SU-DHL-6 (cell line): ENCODE results near the gene LRRK2.
"Not testable (repeated sequence)": the region's sequence is repeated elsewhere in the genome, so short reads cannot be mapped to it uniquely, and the experiment has no call there.

Source experiments
- H2AFZ ChIP-seq: fragments of 200-600 bp; sonication (generic); 2 replicates; pipeline ENCODE4 v1.6.1; 2014; ENCODE audit warnings: low read depth, mild to moderate bottlenecking, moderate library complexity, mixed read lengths, antibody characterized with exemption, low read length; ENCODE audit not compliant: severe bottlenecking
- H3F3A ChIP-seq: fragments of 200-600 bp; shearing (Covaris generic); 2 replicates; pipeline ENCODE4 v1.6.0; 2016; ENCODE audit warnings: antibody characterized with exemption, mild to moderate bottlenecking; ENCODE audit not compliant: insufficient read depth
- H3K27ac ChIP-seq: fragments of 200-600 bp; sonication (generic); 2 replicates; pipeline ENCODE4 v1.5.1; 2016; ENCODE audit warnings: low read depth, mild to moderate bottlenecking, low read length, moderate library complexity, mixed read lengths
- H3K27me3 ChIP-seq: fragments of 200-600 bp; sonication (generic), shearing (Covaris generic); 2 replicates; pipeline ENCODE4 v1.6.0; 2014; ENCODE audit warnings: mild to moderate bottlenecking, low read length
- H3K36me3 ChIP-seq: fragments of 200-600 bp; sonication (generic); 2 replicates; pipeline ENCODE4 v1.6.1; 2014; ENCODE audit warnings: mild to moderate bottlenecking, low read length, mixed read lengths
- H3K4me2 ChIP-seq: fragments of 300-600, 200-600 bp; shearing (Covaris generic), sonication (generic); 2 replicates; pipeline ENCODE4 v1.6.0; 2014; ENCODE audit warnings: low read length, low read depth, mild to moderate bottlenecking; ENCODE audit not compliant: poor library complexity, severe bottlenecking
- H3K4me3 ChIP-seq: fragments of 200-600 bp; sonication (generic); 2 replicates; pipeline ENCODE4 v1.5.1; 2014; ENCODE audit warnings: antibody characterized with exemption, low read length, mild to moderate bottlenecking, mixed read lengths; ENCODE audit not compliant: insufficient read depth, poor library complexity, severe bottlenecking
- H3K79me2 ChIP-seq: fragments of 200-600 bp; sonication (generic); 2 replicates; pipeline ENCODE4 v1.6.1; 2014; ENCODE audit warnings: mild to moderate bottlenecking, low read length, moderate library complexity; ENCODE audit not compliant: insufficient read depth
- H3K9ac ChIP-seq: fragments of 200-600 bp; sonication (generic); 2 replicates; pipeline ENCODE4 v1.7.0; 2014; ENCODE audit warnings: mild to moderate bottlenecking, low read length
- H3K9me2 ChIP-seq: fragments of 200-600 bp; sonication (generic); replicated peaks from 2 replicates; pipeline ENCODE4 v1.6.1; 2014; ENCODE audit warnings: low read length; ENCODE audit not compliant: insufficient read depth
- H3K9me3 ChIP-seq: fragments of 200-600 bp; sonication (generic); 2 replicates; pipeline ENCODE4 v1.6.1; 2014; ENCODE audit warnings: low read length, mixed read lengths; ENCODE audit not compliant: insufficient read depth
- H4K20me1 ChIP-seq: fragments of 200-600 bp; sonication (generic); 2 replicates; pipeline ENCODE4 v1.6.1; 2014; ENCODE audit warnings: low read depth, mild to moderate bottlenecking, antibody characterized with exemption, low read length, moderate library complexity, mixed read lengths
- CTCF ChIP-seq: fragments of 200-600 bp; sonication (generic); IDR thresholded peaks from one replicate; pipeline ENCODE4 v1.5.1; 2017; ENCODE audit warnings: antibody characterized with exemption, mild to moderate bottlenecking, low read length, moderate library complexity; ENCODE audit not compliant: insufficient read depth, poor library complexity, severe bottlenecking
- EZH2phosphoT487 ChIP-seq: fragments of 200-600 bp; sonication (generic), shearing (Covaris generic); conservative IDR thresholded peaks from 2 replicates; pipeline ENCODE4 v1.6.1; 2018; ENCODE audit warnings: mild to moderate bottlenecking, antibody characterized with exemption, low read length, moderate library complexity, mixed read lengths

LRRK2 gene

GRCh38 chr12:40241741-40242140, 16.9 kb downstream of the LRRK2 start:
- no peak overlapping the region for H3K9ac ChIP-seq
- H2AFZ ChIP-seq: no peak overlapping the region
- no peak for TF ChIP-seq CTCF
- TF ChIP-seq EZH2phosphoT487: no peak
- no peak overlapping the region for H3K4me2 ChIP-seq
- H3K27ac ChIP-seq: no peak overlapping the region
- H3K27me3 ChIP-seq: no peaks in the 10 kb centered on the region
- H3K9me3 ChIP-seq: no peaks in the 10 kb centered on the region
- H3K9me2 ChIP-seq: no peaks in the 10 kb centered on the region
- H3K4me3 ChIP-seq: no peak overlapping the region
- H3K79me2 ChIP-seq: no peaks in the 10 kb centered on the region
- H3K36me3 ChIP-seq: no peaks in the 10 kb centered on the region
- H4K20me1 ChIP-seq: no peaks in the 10 kb centered on the region
- H3F3A ChIP-seq: no peaks in the 10 kb centered on the region

- H3K9me3 ChIP-seq, H3K27ac ChIP-seq, H3K9me2 ChIP-seq, H4K20me1 ChIP-seq, H3K27me3 ChIP-seq, H3K9ac ChIP-seq, H3K36me3 ChIP-seq, H3F3A ChIP-seq, H3K4me3 ChIP-seq, H3K4me2 ChIP-seq, H3K79me2 ChIP-seq, H2AFZ ChIP-seq: not testable (repeated sequence)
Observed at GRCh38 chr12:40244526-40245156, 19.8 kb downstream of the LRRK2 start.

GRCh38 chr12:40248034-40248433, 23.2 kb downstream of the LRRK2 start:
- H3K4me3 ChIP-seq: no peak overlapping the region
- no peaks in the 10 kb centered on the region for H3K9me3 ChIP-seq
- H2AFZ ChIP-seq: peak overlapping the region; percentile 57
- H3K79me2 ChIP-seq: no peaks in the 10 kb centered on the region
- H3K4me2 ChIP-seq: peak overlapping the region; percentile 35
- H3K9me2 ChIP-seq: no peaks in the 10 kb centered on the region
- TF ChIP-seq CTCF: no peak
- no peaks in the 10 kb centered on the region for H3K27me3 ChIP-seq
- H4K20me1 ChIP-seq: no peaks in the 10 kb centered on the region
- H3F3A ChIP-seq: no peaks in the 10 kb centered on the region
- H3K9ac ChIP-seq: no peak overlapping the region
- H3K36me3 ChIP-seq: no peaks in the 10 kb centered on the region
- no peak overlapping the region for H3K27ac ChIP-seq

GRCh38 chr12:40248585-40249297, 23.9 kb downstream of the LRRK2 start:
- Histone ChIP-seq H3K27ac (no peak overlapping the region), H3K9me2 (no peaks in the 10 kb centered on the region), H3K9me3 (no peaks in the 10 kb centered on the region), H3K27me3 (no peaks in the 10 kb centered on the region), H3K9ac (no peak overlapping the region), H2AFZ (peak overlapping the region; percentile 57), H3K36me3 (no peaks in the 10 kb centered on the region; the same call in 1 of the 2 replicates), H3K4me2 (peak overlapping the region; percentile 35), H3F3A (no peaks in the 10 kb centered on the region), H3K79me2 (no peaks in the 10 kb centered on the region), H3K4me3 (no peak overlapping the region), H4K20me1 (no peaks in the 10 kb centered on the region)
- TF ChIP-seq CTCF: no peak
- no peak for TF ChIP-seq EZH2phosphoT487

GRCh38 chr12:40250652-40251051, 25.9 kb downstream of the LRRK2 start:
- not testable (repeated sequence) for H3K9me3 ChIP-seq, H3K4me3 ChIP-seq, H3K36me3 ChIP-seq, H3K4me2 ChIP-seq, H3K9ac ChIP-seq, H3K27me3 ChIP-seq, H3K9me2 ChIP-seq, H3K79me2 ChIP-seq, H3F3A ChIP-seq, H2AFZ ChIP-seq, H3K27ac ChIP-seq, H4K20me1 ChIP-seq
